Mammary epithelial cell (primary cell): ENCODE data around the gene SPRYD3.

Source experiments
- CTCF ChIP-seq, 2 donors: IDR thresholded peaks in 1 of 2; conservative IDR thresholded peaks in 1 of 2; 2 replicates each; pipeline ENCODE4 v1.5.1; 2011 to 2012; ENCODE audit warnings: inconsistent platforms in 2 of 2, low read length in 2 of 2, mild to moderate bottlenecking in 2 of 2, control low read depth in 1 of 2, low read depth in 1 of 2; ENCODE audit not compliant: insufficient read depth in 1 of 2; ENCODE audit errors: extremely low read depth in 1 of 2
- EZH2 ChIP-seq: IDR thresholded peaks from 2 replicates; pipeline ENCODE4 v1.6.1; 2012; ENCODE audit warnings: low read length, inconsistent platforms, borderline replicate concordance

DNA sequence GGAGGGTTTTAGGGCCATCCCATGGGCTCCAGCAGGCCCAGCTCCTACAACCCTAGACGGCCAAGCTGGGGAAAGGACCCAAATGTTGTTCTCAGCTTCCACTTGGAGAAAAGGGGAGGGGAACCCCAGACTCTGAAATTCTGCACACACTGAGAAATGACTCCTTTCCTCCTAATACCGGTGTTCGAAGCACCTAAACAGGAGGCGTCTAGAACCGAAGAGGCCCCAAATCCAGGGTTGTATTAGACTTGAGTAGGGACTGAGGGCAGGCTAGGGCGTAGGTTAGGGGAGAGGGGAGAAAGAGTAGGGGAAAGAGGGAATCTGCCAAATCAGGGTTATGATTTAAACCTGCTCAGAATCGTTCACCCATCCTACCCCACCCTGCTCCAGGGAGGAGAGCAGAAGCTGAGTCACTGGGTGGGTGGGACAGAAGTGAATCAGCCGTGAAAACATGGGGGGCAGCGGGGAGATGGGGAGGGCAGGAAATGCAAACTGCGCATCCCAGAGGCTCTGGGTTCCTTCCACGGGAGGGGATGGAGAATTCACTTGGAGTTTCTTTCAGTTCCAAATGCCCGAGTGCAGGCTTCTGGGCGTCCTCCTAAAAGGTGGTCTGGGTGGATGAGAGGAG lies 19.3 kb upstream of the SPRYD3 start:
- TF ChIP-seq CTCF (conservative IDR thresholded peaks at IDR 0.05 in 1 of 2, IDR thresholded peaks at IDR 0.05 in 1 of 2; ENCODE audit: extremely low read depth in 1 of 2, insufficient read depth in 1 of 2, low read depth in 1 of 2, low read length in 2 of 2) (no peak), EZH2 (no peak)
